GM04504 (cell line): Measurements from ENCODE around the gene CD27.
"Not testable (repeated sequence)": the region's sequence is repeated elsewhere in the genome, so short reads cannot be mapped to it uniquely, and the experiment has no call there.

ENCODE experiments used
- DNase-seq: peaks from one replicate; pipeline ENCODE4 v3.0.0-alpha.2; 2012; ENCODE audit warnings: low read depth

The CD27 gene

GRCh38 chr12:6488240-6488639 is 43.5 kb downstream of the CD27 start:
- DNase-seq, result no peak

- no peak for DNase-seq
Observed at GRCh38 chr12:6489449-6489848, 44.7 kb downstream of the CD27 start.

- DNase-seq, result not testable (repeated sequence)
Observed at GRCh38 chr12:6490673-6491072, 45.9 kb downstream of the CD27 start.

GRCh38 chr12:6492838-6493496 is 48.2 kb downstream of the CD27 start, which contains the start of gene MRPL51:
Gene MRPL51, minus strand, starts transcription at chr12:6493262. Its CDS starts 126 bp downstream, at chr12:6493136.
- peak; percentile 86 for DNase-seq

GRCh38 chr12:6493497-6494257 is 48.9 kb downstream of the CD27 start, which contains the start of gene NCAPD2:
Gene NCAPD2, plus strand, starts transcription at chr12:6494102. Its CDS starts 997 bp downstream, at chr12:6495099.
- peak; percentile 90 for DNase-seq

- DNase-seq, result no peak
Observed at GRCh38 chr12:6494258-6494743, 49.5 kb downstream of the CD27 start.

- DNase-seq, result no peak
Observed at GRCh38 chr12:6494968-6495367, 50.2 kb downstream of the CD27 start.

GRCh38 chr12:6497291-6497690 is 52.5 kb downstream of the CD27 start:
- not testable (repeated sequence) for DNase-seq

- no peak for DNase-seq
Observed at GRCh38 chr12:6500466-6500865, 55.7 kb downstream of the CD27 start.
